ENCODE results near the gene USP21. TPM values are rescaled to one million over a fixed set of nuclear protein-coding genes. Genes with fewer than 3 reads are reported as not detected.
"Not testable (repeated sequence)": the region's sequence is repeated elsewhere in the genome, so short reads cannot be mapped to it uniquely, and the experiment has no call there.

The USP21 gene, protein sequence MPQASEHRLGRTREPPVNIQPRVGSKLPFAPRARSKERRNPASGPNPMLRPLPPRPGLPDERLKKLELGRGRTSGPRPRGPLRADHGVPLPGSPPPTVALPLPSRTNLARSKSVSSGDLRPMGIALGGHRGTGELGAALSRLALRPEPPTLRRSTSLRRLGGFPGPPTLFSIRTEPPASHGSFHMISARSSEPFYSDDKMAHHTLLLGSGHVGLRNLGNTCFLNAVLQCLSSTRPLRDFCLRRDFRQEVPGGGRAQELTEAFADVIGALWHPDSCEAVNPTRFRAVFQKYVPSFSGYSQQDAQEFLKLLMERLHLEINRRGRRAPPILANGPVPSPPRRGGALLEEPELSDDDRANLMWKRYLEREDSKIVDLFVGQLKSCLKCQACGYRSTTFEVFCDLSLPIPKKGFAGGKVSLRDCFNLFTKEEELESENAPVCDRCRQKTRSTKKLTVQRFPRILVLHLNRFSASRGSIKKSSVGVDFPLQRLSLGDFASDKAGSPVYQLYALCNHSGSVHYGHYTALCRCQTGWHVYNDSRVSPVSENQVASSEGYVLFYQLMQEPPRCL
- 11.1 and 11.5 TPM in 2 replicates for total RNA-seq
- polyA plus RNA-seq (2012), result 16.2 TPM

DNA sequence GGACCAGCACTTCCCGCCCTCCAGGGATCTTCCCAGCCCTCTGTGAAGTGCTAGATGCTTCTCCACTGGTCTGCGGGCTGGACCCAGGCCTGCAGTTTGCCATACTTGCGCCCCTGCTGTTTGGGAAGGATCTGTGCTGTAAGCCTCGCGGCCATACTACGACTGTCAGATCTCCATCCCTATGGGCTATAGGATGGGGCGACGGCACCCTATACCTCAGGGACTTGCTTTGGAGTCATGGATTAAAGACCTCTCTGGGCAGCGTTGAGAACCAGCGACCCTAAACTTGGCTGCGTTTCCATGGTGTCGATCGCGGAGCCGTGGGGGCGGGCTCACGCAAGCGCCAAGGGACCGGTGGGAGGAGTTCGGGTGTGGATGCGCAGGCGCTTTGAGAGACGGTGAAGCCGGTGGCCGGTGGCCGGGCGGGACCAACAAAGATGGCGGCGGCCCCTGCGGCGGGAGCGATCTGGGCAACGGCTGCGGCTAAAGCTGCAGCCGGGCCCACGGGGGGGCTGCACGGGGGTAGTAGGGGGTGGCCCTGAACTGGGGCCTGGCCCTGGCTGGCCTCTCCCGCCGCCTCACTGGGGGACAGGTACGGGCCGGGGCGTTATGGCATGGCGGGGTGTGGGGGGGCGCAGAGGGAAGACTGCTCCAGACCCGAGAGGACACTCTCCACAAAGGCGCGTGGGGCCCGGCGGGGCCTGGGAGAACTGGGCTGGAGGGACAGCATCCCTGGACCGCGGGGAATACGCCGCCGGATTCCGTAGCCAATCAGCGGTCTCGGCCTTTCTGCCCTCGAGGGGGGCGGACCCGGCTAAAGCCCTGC lies at the start of gene USP21:
Gene USP21, plus strand, starts transcription at position 414 of the 826 bp plus-strand sequence. CDS start 1,141 bp downstream, outside the sequence.
- DNase-seq (ENCODE audit: low read depth), result peak; percentile 93

DNA sequence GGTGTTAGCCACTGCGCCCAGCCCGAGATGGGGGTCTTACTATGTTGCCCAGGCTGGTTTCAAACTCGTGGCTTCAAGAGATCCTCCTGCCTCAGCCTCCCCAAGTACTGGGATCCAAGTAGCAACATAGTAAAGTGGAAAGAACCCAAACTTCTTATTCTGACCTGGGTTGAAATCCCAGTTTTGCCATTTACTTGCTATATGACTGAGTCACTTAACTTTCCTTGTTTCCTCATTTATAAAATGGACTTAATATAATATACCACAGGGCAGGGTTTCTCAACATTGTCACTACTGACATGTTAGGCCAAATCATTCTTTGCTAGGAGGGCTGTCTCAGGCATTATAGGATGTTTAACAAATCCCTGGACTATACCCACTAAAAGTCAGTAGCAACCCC lies 48.2 kb upstream of the USP21 start:
- no peak for DNase-seq (ENCODE audit: low read depth)

DNA sequence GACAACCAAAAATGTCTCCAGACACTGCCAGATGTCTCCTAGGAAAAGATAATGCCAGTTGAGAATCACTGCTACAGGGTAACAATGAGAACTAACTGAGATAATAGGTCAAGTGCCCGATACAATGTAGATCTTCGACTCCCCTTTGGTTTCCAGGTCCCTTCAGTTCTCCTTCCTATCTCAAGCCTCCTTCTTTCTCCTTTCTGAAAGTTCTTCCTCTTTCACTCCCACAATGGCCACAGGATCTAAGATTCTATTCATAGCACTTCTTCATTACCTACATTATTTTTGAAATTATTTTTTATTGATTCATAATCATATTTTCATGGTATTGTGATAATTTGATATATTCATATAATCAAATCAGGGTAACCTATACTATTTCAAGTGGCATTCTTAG lies 47.8 kb upstream of the USP21 start:
- no peak for DNase-seq (ENCODE audit: low read depth)

DNA sequence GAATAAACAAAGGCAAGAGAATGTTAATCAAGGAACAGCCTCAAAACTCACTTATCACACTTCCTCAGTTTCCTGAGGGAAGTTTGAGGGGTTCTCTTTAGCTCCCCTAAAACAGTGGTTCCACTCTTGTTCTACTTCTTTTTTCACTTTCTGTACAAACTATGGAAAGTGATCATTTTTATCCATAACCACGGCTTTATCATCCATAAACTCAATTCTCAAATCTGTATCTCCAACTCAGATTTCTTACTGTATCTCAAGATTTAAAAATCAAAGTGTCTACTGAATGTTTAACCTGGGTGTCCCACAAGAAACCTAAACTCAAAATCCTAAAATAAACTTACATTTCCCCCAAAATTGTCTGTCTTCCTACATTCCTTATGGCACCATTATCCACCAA lies 45.4 kb upstream of the USP21 start:
- DNase-seq (ENCODE audit: low read depth), result no peak

DNA sequence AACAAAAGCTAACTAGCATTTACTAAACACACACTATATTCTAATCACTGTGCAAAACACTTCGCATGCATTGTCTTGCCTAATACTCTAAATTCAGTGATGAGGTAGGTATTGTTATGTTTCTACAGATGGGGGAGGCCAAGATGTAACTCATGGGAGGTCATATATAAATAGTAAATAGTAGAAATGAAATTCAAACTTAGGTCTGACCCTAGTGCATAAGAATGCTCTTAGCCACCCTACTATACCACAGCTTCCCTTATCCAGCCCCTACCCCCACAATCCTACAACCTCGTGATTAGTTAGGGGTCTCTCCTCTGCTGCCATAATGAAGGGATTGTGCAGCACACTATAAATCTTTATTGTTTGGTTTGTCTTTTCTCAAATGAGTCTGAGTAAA lies 44.7 kb upstream of the USP21 start:
- DNase-seq (ENCODE audit: low read depth), result no peak

DNA sequence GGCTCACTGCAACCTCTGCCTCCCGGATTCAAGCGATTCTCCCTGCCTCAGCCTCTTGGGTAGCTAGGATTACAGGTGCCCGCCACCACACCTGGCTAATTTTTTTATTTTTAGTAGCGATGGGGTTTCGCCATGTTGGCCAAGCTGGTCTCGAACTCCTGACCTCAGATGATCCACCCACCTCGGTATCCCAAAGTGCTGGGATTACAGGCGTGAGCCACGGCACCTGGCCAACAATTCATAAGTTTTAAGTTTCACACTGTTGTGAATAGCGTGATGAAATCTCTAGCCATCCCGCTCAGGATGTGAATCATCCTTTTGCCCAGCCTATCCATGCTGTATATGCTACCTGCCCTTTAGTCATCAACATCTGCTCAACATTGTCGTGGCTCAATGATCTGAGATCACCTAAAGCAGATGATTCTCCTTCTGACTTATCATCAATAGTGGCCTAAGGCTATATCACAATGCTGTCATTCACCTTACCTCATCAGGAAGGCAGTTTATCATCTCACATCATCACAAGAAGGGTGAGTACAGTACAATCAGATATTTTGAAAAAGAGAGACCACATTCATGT lies 44.1 kb upstream of the USP21 start:
- DNase-seq (ENCODE audit: low read depth), result peak; percentile 34

DNA sequence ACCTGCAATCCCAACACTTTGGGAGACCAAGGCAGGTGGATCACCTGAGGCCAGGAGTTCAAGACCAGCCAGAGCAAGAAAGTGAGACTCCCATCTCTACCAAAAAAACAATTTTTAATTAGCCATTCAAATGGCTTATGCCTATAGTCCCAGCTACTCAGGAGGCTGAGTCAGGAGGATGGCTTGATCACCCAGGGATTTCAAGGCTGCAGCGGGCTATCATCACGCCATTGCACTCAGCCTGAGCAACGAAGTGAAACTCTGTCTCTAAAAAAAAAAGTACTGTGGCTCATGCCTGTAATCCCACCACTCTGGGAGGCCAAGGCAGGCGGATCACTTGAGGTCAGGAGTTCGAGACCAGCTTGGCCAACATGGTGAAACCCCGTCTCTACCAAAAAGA lies 43.3 kb upstream of the USP21 start:
- DNase-seq (ENCODE audit: low read depth), result not testable (repeated sequence)

DNA sequence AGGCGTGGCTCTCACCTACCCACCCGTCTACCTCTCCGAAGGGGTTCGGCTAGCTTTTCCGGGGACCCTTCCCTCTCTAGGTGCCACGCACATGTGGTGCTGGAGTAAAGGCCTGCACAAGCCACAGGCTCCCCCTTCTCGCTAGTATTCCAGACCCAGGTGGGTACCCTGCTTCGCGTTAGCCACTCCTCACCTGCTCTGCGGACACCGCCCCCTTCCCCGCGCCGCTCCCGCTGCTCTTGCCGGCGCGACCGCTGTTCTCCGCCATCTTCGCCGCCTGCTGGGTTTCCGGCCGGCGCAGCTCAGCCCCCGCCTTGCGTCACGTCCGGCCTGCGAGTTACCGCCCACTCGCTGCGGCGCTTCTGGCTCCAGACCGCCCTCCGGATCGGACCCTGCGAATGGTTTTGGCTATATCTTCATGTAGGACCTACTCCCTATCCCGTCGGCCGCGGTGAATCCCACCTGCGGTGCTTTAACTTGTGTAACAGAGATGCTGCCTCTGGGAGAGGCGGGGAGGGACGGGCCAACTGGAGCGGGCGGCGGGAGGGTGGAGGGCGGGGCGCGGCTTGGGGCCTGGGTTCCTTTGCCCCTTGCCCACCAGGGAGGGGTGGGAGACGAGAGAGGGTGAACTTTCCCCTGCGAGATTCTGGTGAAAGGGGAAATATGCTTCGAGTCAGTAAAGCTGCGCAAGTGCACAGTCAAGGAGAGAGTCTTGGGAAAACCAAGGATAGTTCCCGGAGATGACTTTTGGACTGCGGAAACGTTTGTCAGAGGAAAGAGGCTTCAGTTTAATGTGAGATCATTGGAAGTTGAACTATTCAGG lies 41.3 kb upstream of the USP21 start, which contains the start of the genes NIT1 and PFDN2:
Gene NIT1, plus strand, starts transcription at position 347 of the 823 bp plus-strand sequence. Its CDS starts 72 bp downstream, at position 419.
Gene PFDN2, minus strand, starts transcription at position 279 of the 823 bp plus-strand sequence. Its CDS starts 11 bp downstream, at position 268.
- peak; percentile 81 for DNase-seq (ENCODE audit: low read depth)

DNA sequence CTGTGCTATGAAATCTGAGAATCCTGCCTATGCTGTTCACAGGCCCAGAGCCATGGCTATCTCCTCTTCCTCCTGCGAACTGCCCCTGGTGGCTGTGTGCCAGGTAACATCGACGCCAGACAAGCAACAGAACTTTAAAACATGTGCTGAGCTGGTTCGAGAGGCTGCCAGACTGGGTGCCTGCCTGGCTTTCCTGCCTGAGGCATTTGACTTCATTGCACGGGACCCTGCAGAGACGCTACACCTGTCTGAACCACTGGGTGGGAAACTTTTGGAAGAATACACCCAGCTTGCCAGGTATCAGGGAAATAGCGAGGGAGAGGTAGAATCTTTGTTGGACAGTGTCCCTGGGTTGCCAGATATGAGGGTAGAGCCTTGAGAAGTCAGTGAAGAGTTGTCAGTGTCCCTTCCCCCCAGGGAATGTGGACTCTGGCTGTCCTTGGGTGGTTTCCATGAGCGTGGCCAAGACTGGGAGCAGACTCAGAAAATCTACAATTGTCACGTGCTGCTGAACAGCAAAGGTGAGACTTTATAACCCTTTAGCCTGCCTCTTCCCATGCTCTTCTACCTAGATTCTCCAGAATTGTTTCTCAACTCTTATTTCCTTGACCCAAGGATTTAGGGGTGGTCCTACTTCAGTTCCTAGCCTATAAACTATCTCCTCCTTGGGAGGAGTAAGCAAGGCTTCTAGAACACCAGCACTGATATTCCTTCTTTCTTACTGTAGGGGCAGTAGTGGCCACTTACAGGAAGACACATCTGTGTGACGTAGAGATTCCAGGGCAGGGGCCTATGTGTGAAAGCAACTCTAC lies 40.0 kb upstream of the USP21 start:
- peak; percentile 41 for DNase-seq (ENCODE audit: low read depth)

DNA sequence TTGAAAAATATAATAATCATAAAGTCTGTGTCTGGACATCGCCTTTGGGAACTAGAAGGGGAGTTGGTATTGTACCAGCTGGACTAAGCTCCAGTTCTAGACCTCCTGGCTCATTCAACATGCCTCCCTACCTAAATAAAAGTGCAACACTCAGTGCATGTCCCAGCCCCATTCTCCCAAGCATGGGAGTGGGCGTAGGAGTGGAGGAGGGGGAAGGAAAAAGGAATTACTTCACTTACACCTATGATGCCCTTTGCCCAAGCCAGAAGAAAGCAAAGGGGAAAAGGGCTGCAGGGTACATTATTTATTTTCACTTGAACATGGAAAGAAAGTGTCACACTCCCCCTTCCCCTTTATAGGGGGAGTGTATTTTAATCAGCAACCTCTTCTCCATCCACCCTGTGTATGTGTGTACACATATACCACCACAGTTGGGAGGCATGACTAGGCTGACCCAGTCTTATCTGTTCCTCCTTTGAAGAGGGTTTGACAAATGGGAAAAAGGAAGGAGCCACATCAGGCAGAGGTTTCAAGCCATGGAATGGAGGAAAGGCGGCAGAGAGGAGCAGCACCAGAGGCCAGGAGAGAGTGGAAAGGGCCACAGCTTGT lies 38.2 kb upstream of the USP21 start:
- DNase-seq (ENCODE audit: low read depth), result no peak

DNA sequence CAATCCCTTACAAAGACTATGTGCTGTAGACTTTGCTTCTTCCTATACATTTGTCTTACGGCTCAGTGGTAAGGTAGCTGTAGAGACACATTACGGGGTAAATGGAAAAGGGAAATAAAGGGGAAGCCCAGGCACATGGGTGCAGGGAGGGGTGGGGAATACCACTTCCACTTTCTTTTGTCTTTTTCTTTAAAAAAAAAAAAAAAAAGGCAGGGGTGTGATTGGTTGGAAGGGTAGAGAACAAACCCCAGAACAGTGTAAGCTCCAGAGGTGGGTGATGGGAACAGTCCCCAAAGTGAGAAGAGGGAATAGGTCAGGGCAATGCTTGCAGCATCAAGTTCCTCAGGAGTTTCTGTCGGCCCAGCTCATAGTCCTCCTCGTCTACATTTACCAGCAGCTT lies 37.5 kb upstream of the USP21 start:
- DNase-seq (ENCODE audit: low read depth), result no peak

DNA sequence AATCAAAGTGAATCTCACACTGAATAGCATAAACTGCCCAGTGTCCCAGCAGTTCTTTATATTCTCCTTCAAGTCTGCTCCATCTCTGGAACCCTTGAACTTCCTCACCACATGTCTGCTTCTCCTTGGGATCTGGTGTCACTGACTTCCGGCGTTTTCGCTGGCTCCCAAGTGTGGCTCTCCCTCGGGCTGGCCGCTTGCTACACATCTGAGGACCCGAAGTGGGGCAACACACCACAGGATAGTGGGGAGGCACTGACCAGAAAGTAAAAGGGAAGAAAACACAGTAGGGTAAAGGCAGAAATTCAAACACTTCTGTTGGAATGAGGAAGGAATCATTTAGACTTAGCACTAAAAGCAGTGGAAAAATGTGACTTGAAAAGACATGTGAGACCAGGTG lies 36.3 kb upstream of the USP21 start:
- no peak for DNase-seq (ENCODE audit: low read depth)

DNA sequence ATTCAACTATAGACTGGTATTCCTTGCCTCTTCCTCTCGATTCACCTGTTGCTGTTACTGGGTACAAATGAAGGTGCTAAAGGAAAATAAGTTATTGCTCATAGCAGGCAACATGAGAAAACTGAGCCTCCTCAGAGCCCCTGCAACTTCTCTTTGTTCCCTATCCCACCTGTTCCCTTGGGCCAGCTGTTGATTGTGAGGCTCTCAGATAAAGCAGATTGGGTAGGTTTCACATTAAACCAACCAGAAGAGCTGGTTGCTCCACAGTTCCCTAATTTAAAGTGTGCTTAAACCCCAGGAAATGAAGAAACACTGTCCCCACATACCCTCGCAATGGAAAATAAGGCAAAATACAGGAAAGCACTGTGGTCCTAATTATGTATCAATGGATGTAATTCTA lies 31.7 kb upstream of the USP21 start:
- peak; percentile 72 for DNase-seq (ENCODE audit: low read depth)

DNA sequence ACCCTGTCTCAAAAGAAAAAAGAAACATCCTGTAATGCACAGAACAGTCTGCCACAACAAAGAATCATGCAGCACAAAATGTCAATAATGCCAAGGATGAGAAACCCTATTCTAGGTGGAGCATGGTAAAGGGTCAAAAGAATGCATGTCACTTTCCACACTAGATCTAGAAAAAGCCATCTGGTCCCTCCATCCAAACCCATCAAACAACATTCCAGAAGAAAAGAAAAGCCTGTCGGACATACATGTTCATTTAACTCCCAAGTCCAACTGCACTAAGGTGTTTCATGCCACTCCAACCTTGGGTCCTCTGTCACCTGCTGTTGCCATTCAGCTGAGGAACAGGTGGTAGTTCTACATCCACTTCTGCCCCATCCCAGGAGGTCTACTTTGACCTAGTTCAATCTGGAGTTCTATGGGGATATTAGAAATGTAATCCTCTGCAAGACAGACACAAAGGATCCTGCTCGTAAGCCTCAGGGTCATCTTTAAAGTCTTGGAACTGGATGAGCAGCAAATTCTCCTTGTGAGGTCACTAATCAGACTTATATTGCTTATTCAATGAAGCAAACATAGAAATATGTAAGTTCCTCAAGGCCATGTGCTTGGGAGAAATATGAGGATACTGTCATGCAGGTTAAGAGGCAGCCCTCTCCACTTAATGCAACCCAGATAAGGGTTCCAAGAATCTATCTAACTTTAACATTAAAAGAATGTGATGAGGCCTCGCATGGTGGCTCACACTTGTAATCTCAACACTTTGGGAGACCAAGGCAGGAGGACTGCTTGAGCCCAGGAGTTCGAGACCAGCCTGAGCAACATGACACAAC lies 30.5 kb upstream of the USP21 start:
- peak; percentile 61 for DNase-seq (ENCODE audit: low read depth)

DNA sequence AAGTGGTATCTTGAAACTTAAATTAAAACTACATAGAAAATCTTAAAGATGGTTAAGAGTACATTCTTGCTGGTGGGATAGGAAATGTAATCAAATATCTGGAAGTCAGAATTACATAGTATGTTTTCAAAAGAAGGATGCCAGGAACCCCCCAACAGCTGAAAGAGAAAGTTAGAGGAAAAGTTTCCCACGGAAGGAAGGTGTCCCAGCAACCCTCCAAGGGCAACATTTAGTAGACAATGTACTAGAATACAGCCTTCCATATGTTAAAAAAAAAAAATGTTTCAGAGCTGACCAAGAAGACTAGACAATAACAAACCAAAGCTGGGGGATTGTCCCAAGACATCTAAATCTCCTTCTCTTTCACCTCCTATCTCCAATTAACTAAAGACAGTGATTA lies 29.0 kb upstream of the USP21 start:
- DNase-seq (ENCODE audit: low read depth), result no peak

DNA sequence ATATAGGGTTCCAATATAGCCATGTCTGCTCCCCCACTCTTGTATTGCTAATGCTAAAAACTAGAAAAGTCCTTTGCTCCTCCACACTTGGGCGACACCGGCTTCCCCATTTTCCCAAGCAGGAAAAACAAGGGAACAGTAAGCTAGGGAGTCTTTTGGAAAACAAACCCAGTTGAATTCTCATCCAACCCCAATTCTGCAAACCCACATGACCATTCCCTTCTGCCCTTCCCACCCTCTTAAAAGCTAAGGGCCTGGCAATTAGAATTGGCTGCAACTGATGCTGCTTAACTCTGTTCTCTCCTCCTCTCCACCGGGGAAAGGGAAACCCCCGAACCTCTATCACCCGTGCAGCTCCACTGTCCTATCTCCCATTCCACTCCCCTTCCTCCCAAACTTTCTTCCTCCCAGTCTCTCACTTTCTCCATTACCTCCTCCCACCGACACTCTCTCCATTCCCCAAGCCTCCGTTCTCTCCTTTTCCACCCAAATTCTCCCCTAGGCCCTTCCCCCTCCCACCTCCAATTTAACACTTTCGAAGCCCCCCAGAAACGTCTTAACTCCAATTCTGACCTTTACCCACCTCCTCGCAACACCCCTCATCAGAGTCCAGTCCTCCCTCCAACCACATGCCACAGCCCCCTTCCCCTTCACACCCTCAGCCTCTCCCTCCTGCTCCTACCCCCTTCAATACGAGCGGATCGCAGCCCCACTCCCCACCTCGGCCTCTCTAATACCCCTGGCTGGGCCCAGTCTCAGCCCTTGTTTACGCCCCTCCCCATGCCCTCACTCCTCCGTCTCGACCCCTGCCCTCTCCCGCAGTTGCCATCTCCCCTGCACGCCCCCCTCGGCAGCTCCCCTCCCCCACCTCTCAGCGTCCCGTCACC lies 27.5 kb upstream of the USP21 start:
- DNase-seq (ENCODE audit: low read depth), result peak; percentile 53
